GM19463 (cell line): ENCODE results near the gene RNF123.
A peak's percentile ranks its signal among the peaks of the same experiment; 100 is the strongest.

ENCODE experiments used
- ATAC-seq: cut with Tn5 transposase; IDR thresholded peaks from one replicate; pipeline ENCODE4 v1.9.1; 2021; ENCODE audit warnings: mild to moderate bottlenecking, moderate library complexity; ENCODE audit not compliant: unreplicated experiment

RNF123 gene

GRCh38 chr3:49700453-49701128 is 11.2 kb downstream of the RNF123 start:
- no peak for ATAC-seq

- no peak for ATAC-seq
Observed at GRCh38 chr3:49701388-49702077, 12.2 kb downstream of the RNF123 start.

- no peak for ATAC-seq
Observed at GRCh38 chr3:49702672-49703071, 13.3 kb downstream of the RNF123 start.

GRCh38 chr3:49703443-49703927 is 14.1 kb downstream of the RNF123 start:
- ATAC-seq = peak; percentile 92

GRCh38 chr3:49703956-49704355 is 14.6 kb downstream of the RNF123 start:
- no peak for ATAC-seq

GRCh38 chr3:49704629-49705028 is 15.3 kb downstream of the RNF123 start:
- no peak for ATAC-seq

- ATAC-seq = no peak
Observed at GRCh38 chr3:49705390-49705960, 16.1 kb downstream of the RNF123 start.

GRCh38 chr3:49706456-49707112 is 17.2 kb downstream of the RNF123 start:
- ATAC-seq = no peak

GRCh38 chr3:49707113-49707480 is 17.7 kb downstream of the RNF123 start:
- ATAC-seq = no peak

- ATAC-seq = no peak
Observed at GRCh38 chr3:49709852-49710251, 20.5 kb downstream of the RNF123 start.

- no peak for ATAC-seq
Observed at GRCh38 chr3:49711489-49711888, 22.1 kb downstream of the RNF123 start.

- ATAC-seq = no peak
Observed at GRCh38 chr3:49712166-49712565, 22.8 kb downstream of the RNF123 start.

- ATAC-seq = no peak
Observed at GRCh38 chr3:49712631-49713317, 23.4 kb downstream of the RNF123 start.

- no peak for ATAC-seq
Observed at GRCh38 chr3:49713336-49714105, 24.2 kb downstream of the RNF123 start.

GRCh38 chr3:49714728-49715550 is 25.6 kb downstream of the RNF123 start:
- ATAC-seq = no peak

- ATAC-seq = no peak
Observed at GRCh38 chr3:49715611-49716121, 26.3 kb downstream of the RNF123 start.

GRCh38 chr3:49716169-49716568 is 26.8 kb downstream of the RNF123 start:
- ATAC-seq = no peak

- no peak for ATAC-seq
Observed at GRCh38 chr3:49716691-49717210, 27.4 kb downstream of the RNF123 start.
